Measurements from ENCODE around the gene RSPH1. TPM values are rescaled to one million over a fixed set of nuclear protein-coding genes. Genes with fewer than 3 reads are reported as not detected.

The RSPH1 gene
- total and polyA plus RNA-seq, 7 donors, result 0.08 to 0.29 TPM; not detected in 5

GRCh38 chr21:42424914-42425541 is 71.0 kb downstream of the RSPH1 start:
- 33 to 36% (median 36%) methylated on average over 12 of the region's 12 CpGs for WGBS, 3 donors
- Histone ChIP-seq H3K4me3 (no peak overlapping the region), H3K27me3 (ENCODE audit: insufficient read depth in 3 of 3, low read length in 2 of 3) (peaks cover 0 to 48% (median 4%) of the 10 kb centered on the region in 3 donors), H3K4me1 (no peaks in the 10 kb centered on the region), H3K9me3 (no peaks in the 10 kb centered on the region), H3K27ac (no peak overlapping the region), H3K36me3 (ENCODE audit: insufficient read depth in 1 of 2, low read depth in 1 of 2) (no peaks in the 10 kb centered on the region)
- ATAC-seq (no peak), DNase-seq (no peak)
- no peak for TF ChIP-seq CTCF (IDR thresholded peaks at IDR 0.05)
- intact Hi-C loops (cut with DNase I), result no loop called here

- WGBS, 3 donors, result 61 to 71% (median 70%) methylated on average over 2 of the region's 2 CpGs
- Histone ChIP-seq H3K27ac (no peak overlapping the region), H3K9me3 (no peaks in the 10 kb centered on the region), H3K4me1 (no peaks in the 10 kb centered on the region), H3K4me3 (no peak overlapping the region), H3K27me3 (ENCODE audit: insufficient read depth in 3 of 3, low read length in 2 of 3) (peaks cover 0 to 49% (median 4%) of the 10 kb centered on the region in 3 donors), H3K36me3 (ENCODE audit: insufficient read depth in 1 of 2, low read depth in 1 of 2) (no peaks in the 10 kb centered on the region)
- no peak for ATAC-seq
- DNase-seq, result no peak
- intact Hi-C loops (cut with DNase I), result no loop called here
- no peak for TF ChIP-seq CTCF (IDR thresholded peaks at IDR 0.05)
Measured at GRCh38 chr21:42423685-42424084, 72.3 kb downstream of the RSPH1 start.

- 79 to 85% (median 79%) methylated on average over 10 of the region's 10 CpGs for WGBS, 3 donors
- H3K4me3 ChIP-seq, result no peak overlapping the region
- H3K27me3 ChIP-seq (ENCODE audit: insufficient read depth in 3 of 3, low read length in 2 of 3), result peaks cover 0 to 53% (median 4%) of the 10 kb centered on the region in 3 donors
Measured at GRCh38 chr21:42423197-42423675, 72.8 kb downstream of the RSPH1 start.

More at GRCh38 chr21:42423197-42423675, 72.8 kb downstream of the RSPH1 start:
- H3K27ac ChIP-seq, result no peak overlapping the region
- H3K4me1 ChIP-seq, result no peaks in the 10 kb centered on the region
- H3K36me3 ChIP-seq (ENCODE audit: insufficient read depth in 1 of 2, low read depth in 1 of 2), result no peaks in the 10 kb centered on the region
- intact Hi-C loops (cut with DNase I), result no loop called here
- TF ChIP-seq CTCF (IDR thresholded peaks at IDR 0.05), result no peak
- no peak for ATAC-seq
- DNase-seq, result no peak
- H3K9me3 ChIP-seq, result no peaks in the 10 kb centered on the region

Other genes starting within 250 kb of the RSPH1 start
- gene TFF3, start 180.8 kb downstream of the RSPH1 start, total RNA-seq, result 1 to 10 TPM; 1.1 to 3.0 (median 2.3) TPM
- gene TFF3, start 180.8 kb downstream of the RSPH1 start, polyA plus RNA-seq, result 1 to 10 TPM in 2 of 3 donors, under 1 TPM in 1; 0.92 to 3.3 (median 2.1) TPM
- not detected for gene TFF2, start 145.2 kb downstream of the RSPH1 start, total RNA-seq
- gene TFF2, start 145.2 kb downstream of the RSPH1 start, polyA plus RNA-seq, result not detected
- gene TFF1, start 129.7 kb downstream of the RSPH1 start, total RNA-seq, result not detected
- under 1 TPM in 1 of 3 donors, not detected in 2; 0.16 TPM for gene TFF1, start 129.7 kb downstream of the RSPH1 start, polyA plus RNA-seq
- gene TMPRSS3, start 100.2 kb downstream of the RSPH1 start, total RNA-seq, result under 1 TPM in 1 of 4 donors, not detected in 3; 0.25 TPM
- not detected for gene TMPRSS3, start 100.2 kb downstream of the RSPH1 start, polyA plus RNA-seq
- gene UBASH3A, start 92.3 kb downstream of the RSPH1 start, total RNA-seq, result under 1 TPM in 1 of 4 donors, not detected in 3; 0.21 TPM
- under 1 TPM in 1 of 3 donors, not detected in 2; 0.06 TPM for gene UBASH3A, start 92.3 kb downstream of the RSPH1 start, polyA plus RNA-seq
- 10 to 100 TPM in 2 of 4 donors, 1 to 10 TPM in 2; 8.0 to 18.9 (median 9.4) TPM for gene SLC37A1, start 17.6 kb upstream of the RSPH1 start, total RNA-seq
- 1 to 10 TPM; 1.6 to 6.5 (median 3.8) TPM for gene SLC37A1, start 17.6 kb upstream of the RSPH1 start, polyA plus RNA-seq
- 1 to 10 TPM; 1.4 to 4.3 (median 1.8) TPM for gene PDE9A, start 157.4 kb upstream of the RSPH1 start, total RNA-seq
- gene PDE9A, start 157.4 kb upstream of the RSPH1 start, polyA plus RNA-seq, result 1 to 10 TPM; 1.2 to 1.8 (median 1.8) TPM